Lower leg skin (tissue), 3 donors: ENCODE data around the gene ARHGAP15.

Source experiments
- POLR2A ChIP-seq, 2 donors: fragments of 450-650 bp; IDR thresholded peaks; one replicate each; pipeline ENCODE4 v1.6.1; 2016 to 2017; ENCODE audit warnings: antibody characterized with exemption in 2 of 2, mild to moderate bottlenecking in 1 of 2, moderate library complexity in 1 of 2
- TF ChIP-seq, protein P1 (sequence below), 3 donors: fragments of 450-650 bp; IDR thresholded peaks; one replicate each; pipeline ENCODE4 v1.5.1; 2016; ENCODE audit warnings: antibody characterized with exemption in 3 of 3, mild to moderate bottlenecking in 3 of 3, moderate library complexity in 2 of 3

- TF ChIP-seq, protein P1, sequence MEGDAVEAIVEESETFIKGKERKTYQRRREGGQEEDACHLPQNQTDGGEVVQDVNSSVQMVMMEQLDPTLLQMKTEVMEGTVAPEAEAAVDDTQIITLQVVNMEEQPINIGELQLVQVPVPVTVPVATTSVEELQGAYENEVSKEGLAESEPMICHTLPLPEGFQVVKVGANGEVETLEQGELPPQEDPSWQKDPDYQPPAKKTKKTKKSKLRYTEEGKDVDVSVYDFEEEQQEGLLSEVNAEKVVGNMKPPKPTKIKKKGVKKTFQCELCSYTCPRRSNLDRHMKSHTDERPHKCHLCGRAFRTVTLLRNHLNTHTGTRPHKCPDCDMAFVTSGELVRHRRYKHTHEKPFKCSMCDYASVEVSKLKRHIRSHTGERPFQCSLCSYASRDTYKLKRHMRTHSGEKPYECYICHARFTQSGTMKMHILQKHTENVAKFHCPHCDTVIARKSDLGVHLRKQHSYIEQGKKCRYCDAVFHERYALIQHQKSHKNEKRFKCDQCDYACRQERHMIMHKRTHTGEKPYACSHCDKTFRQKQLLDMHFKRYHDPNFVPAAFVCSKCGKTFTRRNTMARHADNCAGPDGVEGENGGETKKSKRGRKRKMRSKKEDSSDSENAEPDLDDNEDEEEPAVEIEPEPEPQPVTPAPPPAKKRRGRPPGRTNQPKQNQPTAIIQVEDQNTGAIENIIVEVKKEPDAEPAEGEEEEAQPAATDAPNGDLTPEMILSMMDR (IDR thresholded peaks at IDR 0.05) = no peak
- TF ChIP-seq POLR2A (IDR thresholded peaks at IDR 0.05) = no peak
These were observed 63.9 kb downstream of the ARHGAP15 start for GRCh38 chr2:143193121-143193520.
